ENCODE measurements around the gene RSPH3. TPM values are rescaled to one million over a fixed set of nuclear protein-coding genes. Genes with fewer than 3 reads are reported as not detected.
A peak's percentile ranks its signal among the peaks of the same experiment; 100 is the strongest.

Gene RSPH3
- total RNA-seq, 1 experiment from 2014 or later = 3.0 TPM

DNA sequence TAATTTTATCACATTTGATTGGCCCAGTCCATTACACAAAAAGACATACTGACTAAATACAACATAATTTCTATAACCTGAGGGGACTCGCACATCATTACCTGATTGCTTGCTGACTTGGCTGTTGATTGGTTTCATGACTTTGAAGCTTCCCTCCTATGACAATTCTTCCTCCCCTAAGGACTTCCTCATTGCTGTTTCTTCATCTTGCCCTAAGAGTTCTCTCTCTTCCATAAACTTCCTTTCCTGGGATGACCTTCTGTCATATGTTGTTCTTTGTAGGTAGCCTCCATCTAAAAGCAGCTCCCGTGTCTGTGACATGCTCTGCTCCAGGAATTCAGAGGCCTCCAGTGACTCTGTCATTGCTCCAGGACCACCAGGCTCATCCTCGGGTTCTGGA is 22.6 kb downstream of the RSPH3 start:
- Mint-ChIP-seq H3K27ac (ENCODE audit: unreplicated experiment) (no peak overlapping the region), H3K4me1 (ENCODE audit: low read depth, unreplicated experiment) (no peaks in the 10 kb centered on the region), H3K4me3 (ENCODE audit: unreplicated experiment) (no peak overlapping the region), H3K27me3 (ENCODE audit: insufficient read depth, unreplicated experiment) (no peaks in the 10 kb centered on the region), H3K9me3 (ENCODE audit: unreplicated experiment) (no peaks in the 10 kb centered on the region), H3K36me3 (ENCODE audit: insufficient read depth, unreplicated experiment) (no peaks in the 10 kb centered on the region)
- Histone ChIP-seq H3K4me1 (no peaks in the 10 kb centered on the region), H3K27me3 (replicated peaks; ENCODE audit: control insufficient read depth, insufficient read depth, low read length) (no peaks in the 10 kb centered on the region), H3K4me3 (ENCODE audit: low read depth, low read length) (no peak overlapping the region), H3K9me3 (no peaks in the 10 kb centered on the region), H3K36me3 (ENCODE audit: control insufficient read depth, insufficient read depth, low read length) (no peaks in the 10 kb centered on the region)
- no TSS peak for BruUV-seq (replicated peaks)
- CTCF ChIA-PET = no interaction called here
- intact Hi-C loops (cut with micrococcal nuclease; ENCODE audit: unreplicated experiment) = no loop called here
- no peak for DNase-seq
- POLR2A ChIA-PET = no interaction called here
- TF ChIP-seq, protein P1, sequence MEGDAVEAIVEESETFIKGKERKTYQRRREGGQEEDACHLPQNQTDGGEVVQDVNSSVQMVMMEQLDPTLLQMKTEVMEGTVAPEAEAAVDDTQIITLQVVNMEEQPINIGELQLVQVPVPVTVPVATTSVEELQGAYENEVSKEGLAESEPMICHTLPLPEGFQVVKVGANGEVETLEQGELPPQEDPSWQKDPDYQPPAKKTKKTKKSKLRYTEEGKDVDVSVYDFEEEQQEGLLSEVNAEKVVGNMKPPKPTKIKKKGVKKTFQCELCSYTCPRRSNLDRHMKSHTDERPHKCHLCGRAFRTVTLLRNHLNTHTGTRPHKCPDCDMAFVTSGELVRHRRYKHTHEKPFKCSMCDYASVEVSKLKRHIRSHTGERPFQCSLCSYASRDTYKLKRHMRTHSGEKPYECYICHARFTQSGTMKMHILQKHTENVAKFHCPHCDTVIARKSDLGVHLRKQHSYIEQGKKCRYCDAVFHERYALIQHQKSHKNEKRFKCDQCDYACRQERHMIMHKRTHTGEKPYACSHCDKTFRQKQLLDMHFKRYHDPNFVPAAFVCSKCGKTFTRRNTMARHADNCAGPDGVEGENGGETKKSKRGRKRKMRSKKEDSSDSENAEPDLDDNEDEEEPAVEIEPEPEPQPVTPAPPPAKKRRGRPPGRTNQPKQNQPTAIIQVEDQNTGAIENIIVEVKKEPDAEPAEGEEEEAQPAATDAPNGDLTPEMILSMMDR (IDR thresholded peaks at IDR 0.05; ENCODE audit: insufficient read depth in 1 of 2, low read depth in 1 of 2, low read length in 1 of 2, severe bottlenecking in 1 of 2, unreplicated experiment in 1 of 2) = no peak

DNA sequence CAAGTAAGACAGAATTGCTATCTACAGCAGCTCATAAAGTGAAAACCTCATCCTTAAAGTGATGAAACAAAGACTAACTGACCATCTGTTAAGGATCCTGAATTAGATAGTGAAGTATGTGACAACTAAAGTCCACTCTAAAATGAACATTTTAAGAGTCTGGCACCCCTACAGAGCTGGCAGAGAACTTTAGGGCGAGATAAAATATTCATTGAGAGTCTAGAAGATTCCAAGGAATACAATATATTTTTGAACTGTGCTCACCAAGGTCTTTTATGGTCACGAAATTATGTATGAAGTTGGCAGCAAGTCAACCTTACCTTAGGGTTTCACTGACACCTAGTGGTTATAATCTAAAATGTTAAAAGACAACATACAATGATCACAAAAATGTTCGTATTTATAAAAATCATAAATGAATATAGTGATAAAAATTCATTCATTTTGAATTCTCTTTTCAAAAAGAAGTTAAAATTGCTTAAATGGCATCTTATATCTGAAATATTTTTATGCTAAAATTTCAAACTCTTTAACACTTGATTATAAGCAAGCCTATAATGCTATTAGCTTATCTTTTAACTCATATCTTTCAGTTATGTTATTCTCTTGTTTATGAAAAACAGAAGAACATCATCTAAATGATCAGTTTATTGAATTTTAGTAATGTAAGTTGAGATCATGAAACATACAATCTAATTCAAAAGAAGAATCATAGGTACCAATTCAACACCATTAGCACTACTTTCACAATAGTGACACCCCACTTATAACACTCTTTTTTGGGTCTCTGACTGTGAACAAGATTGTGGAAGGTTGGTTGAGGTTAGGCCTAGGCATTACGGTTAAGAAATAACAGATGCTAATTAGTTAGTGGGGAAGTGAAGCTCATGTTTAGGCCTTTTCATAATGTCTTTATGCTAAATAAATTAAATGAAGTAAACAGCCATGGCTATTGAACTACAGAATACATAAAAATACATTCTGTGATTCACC is 27.5 kb downstream of the RSPH3 start:
- Histone ChIP-seq H3K27me3 (replicated peaks; ENCODE audit: control insufficient read depth, insufficient read depth, low read length) (no peaks in the 10 kb centered on the region), H3K36me3 (ENCODE audit: control insufficient read depth, insufficient read depth, low read length) (no peaks in the 10 kb centered on the region), H3K4me3 (ENCODE audit: low read depth, low read length) (no peak overlapping the region), H3K4me1 (no peaks in the 10 kb centered on the region), H3K9me3 (peaks cover 16% of the 10 kb centered on the region)
- Mint-ChIP-seq H3K4me3 (ENCODE audit: unreplicated experiment) (no peak overlapping the region), H3K4me1 (ENCODE audit: low read depth, unreplicated experiment) (no peaks in the 10 kb centered on the region), H3K9me3 (ENCODE audit: unreplicated experiment) (peaks cover 15% of the 10 kb centered on the region), H3K36me3 (ENCODE audit: insufficient read depth, unreplicated experiment) (no peaks in the 10 kb centered on the region), H3K27me3 (ENCODE audit: insufficient read depth, unreplicated experiment) (no peaks in the 10 kb centered on the region), H3K27ac (ENCODE audit: unreplicated experiment) (no peak overlapping the region)
- CTCF ChIA-PET = interaction anchor here (0.5 to 1.4 kb wide), 3 partner anchors 11 to 805 kb away, joined by 3 to 5 read pairs (median 4); no protein-coding TSS in a partner anchor
- TF ChIP-seq, protein P1 (IDR thresholded peaks at IDR 0.05; ENCODE audit: insufficient read depth in 1 of 2, low read depth in 1 of 2, low read length in 1 of 2, severe bottlenecking in 1 of 2, unreplicated experiment in 1 of 2) = peak; percentile 30 to 67
- peak in 1 of 2 experiments; percentile 12 for DNase-seq
- POLR2A ChIA-PET = interaction anchor here (1.3 kb wide), 1 partner anchor 103 kb away, joined by 3 read pairs; no protein-coding TSS in a partner anchor
- intact Hi-C loops (cut with micrococcal nuclease; ENCODE audit: unreplicated experiment) = loop anchor here (1.0 kb wide), 2 partner anchors 179 to 268 kb away; no protein-coding TSS in a partner anchor
- no TSS peak for BruUV-seq (replicated peaks)

DNA sequence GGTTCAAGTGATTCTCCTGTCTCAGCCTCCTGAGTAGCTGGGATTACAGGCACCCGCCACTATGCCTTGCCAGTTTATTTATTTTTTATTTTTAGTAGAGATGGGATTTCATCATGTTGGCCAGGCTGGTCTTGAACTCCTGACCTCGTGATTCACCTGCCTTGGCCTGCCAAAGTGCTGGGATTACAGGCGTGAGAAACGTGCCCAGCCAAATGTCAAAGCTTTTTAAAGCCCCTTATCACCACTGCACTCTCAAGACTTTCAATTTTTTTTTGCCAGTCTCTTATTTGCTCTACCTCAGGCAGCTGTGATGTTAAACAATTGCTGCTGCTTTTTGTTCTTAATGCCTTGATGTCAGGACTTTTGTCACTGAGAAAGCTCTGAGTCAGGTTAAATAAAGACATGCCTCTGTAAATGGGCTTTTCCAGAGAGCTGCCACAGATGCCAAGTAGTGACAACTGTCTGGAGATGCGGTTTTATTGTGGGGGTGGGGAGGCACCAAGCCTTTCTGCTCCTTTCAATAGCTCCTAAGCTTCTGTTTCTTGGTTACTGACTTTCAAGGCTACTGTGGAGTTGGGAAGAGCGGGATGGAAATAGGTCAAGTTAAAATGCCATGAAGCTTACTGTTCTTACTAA is 29.2 kb downstream of the RSPH3 start:
- BruUV-seq (replicated peaks) = no TSS peak
- no peak for DNase-seq
- H3K27ac Mint-ChIP-seq (ENCODE audit: unreplicated experiment) = no peak overlapping the region
- H3K27me3 Mint-ChIP-seq (ENCODE audit: insufficient read depth, unreplicated experiment) = no peaks in the 10 kb centered on the region
- peaks cover 28% of the 10 kb centered on the region for H3K9me3 Mint-ChIP-seq (ENCODE audit: unreplicated experiment)
- H3K36me3 Mint-ChIP-seq (ENCODE audit: insufficient read depth, unreplicated experiment) = no peaks in the 10 kb centered on the region
- intact Hi-C loops (cut with micrococcal nuclease; ENCODE audit: unreplicated experiment) = loop anchor here (2.0 kb wide), 1 partner anchor 102 kb away; no protein-coding TSS in a partner anchor
- H3K4me1 Mint-ChIP-seq (ENCODE audit: low read depth, unreplicated experiment) = no peaks in the 10 kb centered on the region
- no peak overlapping the region for H3K4me3 Mint-ChIP-seq (ENCODE audit: unreplicated experiment)
- Histone ChIP-seq H3K36me3 (ENCODE audit: control insufficient read depth, insufficient read depth, low read length) (no peaks in the 10 kb centered on the region), H3K27me3 (replicated peaks; ENCODE audit: control insufficient read depth, insufficient read depth, low read length) (no peaks in the 10 kb centered on the region), H3K9me3 (peaks cover 19% of the 10 kb centered on the region), H3K4me1 (no peaks in the 10 kb centered on the region), H3K4me3 (ENCODE audit: low read depth, low read length) (no peak overlapping the region)
- TF ChIP-seq, protein P1 (IDR thresholded peaks at IDR 0.05; ENCODE audit: insufficient read depth in 1 of 2, low read depth in 1 of 2, low read length in 1 of 2, severe bottlenecking in 1 of 2, unreplicated experiment in 1 of 2) = no peak
- POLR2A ChIA-PET = no interaction called here
- CTCF ChIA-PET = interaction anchor here (0.6 to 1.4 kb wide), 2 partner anchors 201 to 791 kb away, joined by 3 read pairs; partner anchors contain the start of gene ACAT2
